ENCODE data around the gene SMCO1.

GRCh38 chr3:196471551-196471950 lies 43.6 kb downstream of the SMCO1 start:
- no peak for TF ChIP-seq CTCF (IDR thresholded peaks at IDR 0.05)
- no peak for TF ChIP-seq POLR2A (IDR thresholded peaks at IDR 0.05)

Measured in esophagus squamous epithelium (tissue), 4 donors.